ENCODE results near the gene HSD17B12. TPM values are rescaled to one million over a fixed set of nuclear protein-coding genes. Genes with fewer than 3 reads are reported as not detected.
A peak's percentile ranks its signal among the peaks of the same experiment; 100 is the strongest.

The HSD17B12 gene
- total and polyA plus RNA-seq, 2 donors (not counting 3 experiments of a cell fraction or from before 2014, with no cell fraction given) = 41.5 to 96.5 TPM

- Histone ChIP-seq H3K4me2 (ENCODE audit: insufficient read depth, low read length) (no peak overlapping the region), H3K9me3 (replicated peaks; ENCODE audit: control insufficient read depth, insufficient read depth, low read length) (no peaks in the 10 kb centered on the region), H3K9me1 (replicated peaks; ENCODE audit: control insufficient read depth, extremely low read depth, insufficient read depth, low read length) (no peaks in the 10 kb centered on the region), H3K27me3 (ENCODE audit: control insufficient read depth in 2 of 2, insufficient read depth in 2 of 2, low read length in 2 of 2) (peaks cover 11 to 12% of the 10 kb centered on the region in 2 experiments), H3K4me1 (ENCODE audit: control insufficient read depth, extremely low read depth, insufficient read depth, low read length) (peaks cover 2% of the 10 kb centered on the region), H4K20me1 (replicated peaks; ENCODE audit: control insufficient read depth, extremely low read depth, insufficient read depth, low read length) (no peaks in the 10 kb centered on the region), H3K36me3 (ENCODE audit: control insufficient read depth in 2 of 2, extremely low read depth in 1 of 2, insufficient read depth in 2 of 2, low read length in 2 of 2) (no peaks in the 10 kb centered on the region), H3K79me2 (ENCODE audit: control insufficient read depth, insufficient read depth, low read length) (no peaks in the 10 kb centered on the region), H2AFZ (ENCODE audit: low read depth, low read length) (no peak overlapping the region), H3K9ac (replicated peaks; ENCODE audit: extremely low read depth, insufficient read depth, low read length) (no peak overlapping the region), H3K27ac (ENCODE audit: insufficient read depth, low read depth, low read length) (no peak overlapping the region), H3K4me3 (replicated peaks in 1 of 3; ENCODE audit: insufficient read depth in 1 of 3, low read depth in 1 of 3, low read length in 3 of 3) (no peak overlapping the region)
- CTCF ChIA-PET = interaction anchor here (1.0 to 3.1 kb wide), 2 partner anchors 15 to 300 kb away, joined by 3 to 12 read pairs; no protein-coding TSS in a partner anchor
- intact Hi-C loops (cut with micrococcal nuclease) (no loop called here), dilution Hi-C loops (cut with MboI; ENCODE audit: extremely low pct_ligation_motif_present, low sequenced_read_pairs) (no loop called here)
- no TSS peak for BruUV-seq (replicated peaks)
- DNase-seq (ENCODE audit: low read depth, low spot score) (no peak), FAIRE-seq (no peak)
- no peak for TF ChIP-seq POLR2AphosphoS5 (IDR thresholded peaks at IDR 0.05; ENCODE audit: insufficient read depth, low read depth, low read length)
- no peak for TF ChIP-seq JUN (IDR thresholded peaks at IDR 0.05; ENCODE audit: borderline replicate concordance, insufficient read depth, insufficient read length, low read depth)
- TF ChIP-seq MAX (IDR thresholded peaks at IDR 0.05; ENCODE audit: insufficient read depth, insufficient read length) = no peak
- no peak for TF ChIP-seq MYC (IDR thresholded peaks at IDR 0.05; ENCODE audit: low read depth, low read length)
- POLR2A ChIA-PET = no interaction called here
Measured at GRCh38 chr11:43866969-43867368, 186.4 kb downstream of the HSD17B12 start.

DNA sequence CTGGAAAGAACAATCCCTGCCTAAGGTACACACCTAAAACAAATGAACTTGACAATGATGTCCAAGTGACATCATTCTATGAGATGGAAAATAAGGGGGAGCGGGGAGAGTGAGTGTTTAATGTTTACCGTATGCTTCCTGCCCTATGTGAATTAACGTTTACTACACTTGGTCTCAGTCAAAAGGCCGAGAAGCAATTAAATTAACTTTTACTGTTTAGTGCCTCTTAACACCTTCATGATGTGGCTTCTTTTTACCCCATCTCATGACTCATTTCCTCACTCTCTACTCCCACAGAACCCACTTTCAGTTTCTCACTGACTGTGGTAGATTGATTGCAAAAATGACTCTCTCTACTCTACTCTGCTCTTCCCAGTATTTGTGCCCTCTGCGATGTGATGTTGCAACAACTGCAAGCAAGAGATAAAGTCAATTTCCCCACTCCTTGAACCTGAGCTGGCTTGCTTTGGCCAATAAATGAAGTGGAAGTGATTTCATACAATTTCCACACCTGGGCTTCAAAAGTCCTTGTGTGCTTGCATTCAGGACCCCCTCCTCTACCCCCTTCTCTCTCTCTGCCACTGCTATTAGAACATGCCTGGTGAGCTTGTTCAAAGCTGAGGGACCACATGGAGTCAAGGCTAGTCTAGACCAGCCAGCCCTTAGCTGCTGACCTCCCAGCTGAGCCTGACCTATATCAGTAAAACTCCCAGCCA is 188.5 kb downstream of the HSD17B12 start:
- dilution Hi-C loops (cut with MboI; ENCODE audit: extremely low pct_ligation_motif_present, low sequenced_read_pairs) = no loop called here
- no TSS peak for BruUV-seq (replicated peaks)
- Histone ChIP-seq H3K9ac (replicated peaks; ENCODE audit: extremely low read depth, insufficient read depth, low read length) (no peak overlapping the region), H3K4me3 (replicated peaks in 1 of 3; ENCODE audit: insufficient read depth in 1 of 3, low read depth in 1 of 3, low read length in 3 of 3) (no peak overlapping the region), H3K79me2 (ENCODE audit: control insufficient read depth, insufficient read depth, low read length) (no peaks in the 10 kb centered on the region), H3K27me3 (ENCODE audit: control insufficient read depth in 2 of 2, insufficient read depth in 2 of 2, low read length in 2 of 2) (peaks cover 13 to 21% of the 10 kb centered on the region in 2 experiments), H3K9me1 (replicated peaks; ENCODE audit: control insufficient read depth, extremely low read depth, insufficient read depth, low read length) (no peaks in the 10 kb centered on the region), H4K20me1 (replicated peaks; ENCODE audit: control insufficient read depth, extremely low read depth, insufficient read depth, low read length) (no peaks in the 10 kb centered on the region), H3K4me1 (ENCODE audit: control insufficient read depth, extremely low read depth, insufficient read depth, low read length) (peaks cover 2% of the 10 kb centered on the region), H3K27ac (ENCODE audit: insufficient read depth, low read depth, low read length) (no peak overlapping the region), H3K36me3 (ENCODE audit: control insufficient read depth in 2 of 2, extremely low read depth in 1 of 2, insufficient read depth in 2 of 2, low read length in 2 of 2) (no peaks in the 10 kb centered on the region), H2AFZ (ENCODE audit: low read depth, low read length) (no peak overlapping the region), H3K4me2 (ENCODE audit: insufficient read depth, low read length) (no peak overlapping the region), H3K9me3 (replicated peaks; ENCODE audit: control insufficient read depth, insufficient read depth, low read length) (no peaks in the 10 kb centered on the region)
- intact Hi-C loops (cut with micrococcal nuclease) = no loop called here
- ChIA-PET POLR2A (no interaction called here), CTCF (interaction anchor here (1.0 to 2.0 kb wide), 5 partner anchors 10 to 388 kb away, joined by 3 to 5 read pairs (median 3); no protein-coding TSS in a partner anchor)
- FAIRE-seq = peak; percentile 12
- DNase-seq (ENCODE audit: low read depth, low spot score) = peak; percentile 13
- TF ChIP-seq MAX (IDR thresholded peaks at IDR 0.05; ENCODE audit: insufficient read depth, insufficient read length) (no peak), JUN (IDR thresholded peaks at IDR 0.05; ENCODE audit: borderline replicate concordance, insufficient read depth, insufficient read length, low read depth) (peak; percentile 30)

Measured in endothelial cell of umbilical vein (primary cell).